Superior temporal gyrus (tissue), 1 donor: ENCODE measurements around the gene SLC26A9.
A peak's percentile ranks its signal among the peaks of the same experiment; 100 is the strongest.

Source experiments
- DNase-seq: peaks from one replicate; pipeline ENCODE4 v3.0.0-alpha.2; 2016; ENCODE audit errors: extremely low spot score

The SLC26A9 gene

GRCh38 chr1:205948886-205949285, 5.6 kb upstream of the SLC26A9 start:
- DNase-seq = no peak

GRCh38 chr1:205948039-205948438, 4.8 kb upstream of the SLC26A9 start:
- DNase-seq = no peak

- DNase-seq = no peak
Observed at GRCh38 chr1:205947024-205947423, 3.8 kb upstream of the SLC26A9 start.

- DNase-seq = no peak
Observed at GRCh38 chr1:205945069-205945468, 1.8 kb upstream of the SLC26A9 start.

- no peak for DNase-seq
Observed at GRCh38 chr1:205944525-205944924, 1.3 kb upstream of the SLC26A9 start.

DNA sequence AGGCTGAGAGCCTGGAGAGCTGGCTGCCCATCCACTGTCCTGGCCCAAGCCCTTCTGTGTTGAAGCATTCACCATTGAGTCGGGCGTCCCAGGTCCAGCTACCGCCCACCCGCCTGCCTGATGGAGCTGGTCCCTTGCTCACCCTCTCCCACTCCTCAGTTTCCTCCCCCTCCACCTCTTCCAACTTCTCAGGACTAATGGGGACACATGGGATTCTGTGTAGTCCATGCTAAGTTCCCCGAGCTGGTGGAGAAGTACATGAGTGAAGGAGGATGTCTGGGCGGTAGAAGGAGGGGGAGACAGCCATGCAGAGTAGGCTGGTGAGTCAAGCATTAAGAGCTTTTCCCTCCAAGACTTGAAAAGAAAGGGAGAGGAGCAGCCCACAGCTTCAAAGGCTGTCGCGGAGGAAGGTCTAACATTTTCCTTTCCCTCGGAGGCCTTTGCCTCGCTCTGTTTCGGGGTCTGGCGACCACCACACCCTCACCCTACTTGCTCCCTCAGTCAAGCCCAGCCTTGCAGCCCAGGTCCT, 561 bp downstream of the SLC26A9 start:
- no peak for DNase-seq

GRCh38 chr1:205940710-205941109, 2.5 kb downstream of the SLC26A9 start:
- no peak for DNase-seq

- DNase-seq = no peak
Observed at GRCh38 chr1:205939690-205940330, 3.4 kb downstream of the SLC26A9 start.

GRCh38 chr1:205938682-205939081, 4.6 kb downstream of the SLC26A9 start:
- no peak for DNase-seq

DNA sequence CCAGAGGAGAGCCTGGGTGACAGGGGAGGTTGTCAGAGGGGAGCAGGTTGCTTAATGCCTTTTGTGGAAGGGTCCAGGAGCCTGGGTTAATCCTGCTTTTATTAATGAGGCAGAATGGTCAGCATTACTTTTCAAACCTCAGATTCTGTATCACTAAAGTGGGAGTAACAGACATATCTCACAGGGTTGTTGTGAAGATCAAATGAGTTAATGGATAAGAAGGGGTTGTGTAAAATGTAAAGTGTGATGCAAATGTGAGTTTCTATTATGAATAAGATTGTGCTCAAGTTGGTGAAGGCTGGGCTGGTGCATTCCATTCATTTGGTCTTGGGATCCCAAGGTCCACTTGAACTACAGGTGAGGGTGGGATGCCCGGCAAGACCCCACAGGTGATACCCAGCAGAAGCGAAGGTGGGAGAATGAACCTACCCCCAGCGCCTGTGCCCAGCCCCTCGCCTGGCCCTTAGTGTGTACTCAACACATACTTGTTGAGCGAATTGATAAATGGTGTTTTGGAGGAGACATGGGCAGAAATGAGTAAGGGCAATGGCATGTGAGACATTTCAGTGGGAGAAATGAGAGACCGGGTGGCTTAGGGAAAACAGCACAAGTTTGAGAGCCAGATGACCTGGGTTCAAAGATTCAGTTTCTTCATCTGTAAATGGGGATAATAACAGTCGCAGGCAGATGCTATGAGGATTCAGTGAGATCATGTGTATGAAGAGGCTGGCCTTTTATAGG, 6.2 kb downstream of the SLC26A9 start:
- DNase-seq = no peak

DNA sequence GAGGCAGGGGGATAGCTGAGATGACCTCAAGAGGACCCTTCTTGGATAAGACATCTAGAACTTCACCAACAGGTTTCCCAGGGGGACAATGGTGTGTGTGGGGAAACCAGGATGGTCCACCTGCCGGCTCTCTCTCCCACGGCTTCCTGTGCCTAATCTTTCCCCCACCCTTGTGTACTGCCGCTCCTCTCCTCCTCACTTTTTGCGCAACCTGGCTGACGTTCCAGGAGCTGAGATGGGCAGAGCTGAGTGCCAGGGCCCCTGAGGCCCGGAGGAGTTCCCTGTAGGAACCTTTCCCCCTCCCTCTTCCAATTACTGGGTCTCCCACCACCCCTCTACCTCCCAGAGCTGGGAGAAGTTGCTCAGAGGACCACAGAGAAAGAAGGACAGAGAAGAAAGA, 6.9 kb downstream of the SLC26A9 start:
- no peak for DNase-seq

DNA sequence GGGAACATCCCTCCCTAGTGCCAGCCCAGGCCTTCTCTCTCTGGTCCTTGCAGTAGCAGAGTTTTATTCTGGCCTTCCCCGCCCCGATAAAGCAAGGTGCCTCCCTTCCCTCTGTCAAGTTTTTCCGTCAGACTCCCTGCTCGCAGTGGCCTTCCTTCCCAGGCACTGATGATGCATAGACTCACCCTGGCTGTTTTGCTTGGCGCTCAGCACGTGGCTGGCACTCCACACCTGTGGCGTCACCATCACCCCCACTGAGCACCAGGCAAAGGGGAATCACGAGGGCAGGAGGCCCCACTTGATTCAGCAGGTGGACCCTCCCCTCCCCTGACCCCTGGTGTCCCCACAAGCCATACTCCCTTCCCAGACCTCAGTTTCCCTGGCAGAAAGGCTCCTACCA, 7.4 kb downstream of the SLC26A9 start:
- no peak for DNase-seq

DNA sequence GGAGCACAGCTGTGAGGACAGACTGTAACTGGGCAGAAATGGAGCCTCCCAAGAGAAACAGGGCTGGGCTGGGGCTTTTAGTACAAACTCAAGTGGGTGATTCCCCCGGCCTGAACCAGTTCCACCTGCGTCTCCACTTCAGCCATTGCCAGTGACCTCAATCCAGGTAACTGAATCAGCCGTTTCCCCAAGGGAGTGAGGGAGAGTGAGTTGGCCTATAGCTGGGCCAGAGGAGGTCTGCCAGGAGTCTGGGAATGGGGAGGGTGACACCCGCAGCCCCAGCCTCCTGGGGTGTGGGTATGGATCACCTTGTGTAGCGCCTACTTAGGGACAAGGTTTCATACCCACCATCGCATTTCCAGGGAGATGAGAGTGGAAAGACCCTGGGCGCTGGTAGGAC, 8.5 kb downstream of the SLC26A9 start:
- no peak for DNase-seq

GRCh38 chr1:205933671-205934618, 9.3 kb downstream of the SLC26A9 start:
- peak; percentile 81 for DNase-seq

DNA sequence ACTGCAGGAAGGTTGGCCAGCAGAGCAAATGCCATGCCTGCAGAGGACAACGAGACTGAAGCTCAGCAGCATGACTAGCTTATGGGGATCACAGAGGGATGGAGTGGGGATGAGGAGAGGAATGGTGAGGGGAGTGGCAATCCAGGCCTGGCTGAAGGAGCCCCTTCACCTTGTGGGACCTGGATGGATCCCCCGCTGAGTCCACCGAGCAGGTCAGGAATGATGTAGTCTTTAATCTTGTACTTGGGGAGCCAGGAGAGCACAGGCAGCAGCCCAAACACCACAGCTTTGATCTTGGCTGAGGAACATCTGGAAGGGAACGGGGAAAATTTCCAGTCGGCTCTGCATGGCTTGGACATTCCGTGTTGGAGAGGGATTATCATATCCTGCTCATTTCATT, 10.5 kb downstream of the SLC26A9 start:
- no peak for DNase-seq

GRCh38 chr1:205930799-205931281, 12.4 kb downstream of the SLC26A9 start:
- DNase-seq = peak; percentile 60

DNA sequence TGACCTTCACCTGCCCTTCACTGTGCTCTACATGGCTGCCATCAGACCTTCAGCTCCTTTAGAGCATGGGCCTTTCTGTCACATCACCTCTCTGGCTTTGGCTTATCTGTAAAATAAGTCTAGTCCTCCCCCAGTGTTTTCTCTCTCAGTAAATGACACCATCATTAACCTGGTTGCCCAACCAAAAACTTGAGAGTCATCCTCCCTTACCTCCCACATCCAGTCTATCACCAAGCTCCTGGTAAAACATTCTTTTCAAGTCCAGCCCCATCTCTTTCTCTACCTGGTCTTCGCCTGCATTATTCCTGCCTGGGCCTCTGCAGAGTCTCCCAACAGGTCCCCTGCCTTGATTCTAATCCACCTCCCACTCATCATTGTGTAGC, 13.1 kb downstream of the SLC26A9 start:
- DNase-seq = no peak

- DNase-seq = no peak
Observed at GRCh38 chr1:205929496-205930194, 13.6 kb downstream of the SLC26A9 start.

- DNase-seq = peak; percentile 98
Observed at GRCh38 chr1:205928317-205928716, 14.9 kb downstream of the SLC26A9 start.

- no peak for DNase-seq
Observed at GRCh38 chr1:205927676-205928075, 15.6 kb downstream of the SLC26A9 start.

GRCh38 chr1:205927247-205927646, 16.0 kb downstream of the SLC26A9 start:
- no peak for DNase-seq
